ENCODE results near the gene CCNQ. TPM values are rescaled to one million over a fixed set of nuclear protein-coding genes. Genes with fewer than 3 reads are reported as not detected.

CCNQ gene
- total and polyA plus RNA-seq, 2 donors (not counting 1 experiment from before 2014, with no cell fraction given) = 31.8 to 66.0 TPM

DNA sequence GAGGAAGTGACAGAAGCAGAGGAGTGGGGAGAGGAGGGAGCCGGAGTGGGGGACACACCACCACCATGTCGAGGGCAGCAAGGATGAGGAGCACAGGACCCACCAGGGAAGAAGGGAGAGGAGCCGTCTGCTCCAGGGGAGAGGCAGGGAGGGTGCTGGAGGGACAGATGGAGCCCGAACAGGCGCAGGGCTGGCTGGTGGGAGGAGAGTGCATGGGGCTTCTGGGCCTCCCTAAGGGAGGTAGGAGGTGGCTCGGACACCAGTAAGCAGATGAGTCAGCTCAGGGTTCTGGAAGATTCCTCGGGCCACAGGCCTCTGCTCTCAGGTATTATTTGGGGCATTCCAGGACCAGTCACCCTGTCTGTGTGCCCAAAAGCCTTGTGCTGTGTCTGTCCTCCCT, 51.7 kb downstream of the CCNQ start:
- no peak overlapping the region for H3K27ac ChIP-seq (ENCODE audit: low read length in 2 of 2)
- H2AFZ ChIP-seq (ENCODE audit: insufficient read depth, low read depth, low read length, poor library complexity, severe bottlenecking) = no peak overlapping the region
- no peak overlapping the region for H3K4me2 ChIP-seq (replicated peaks; ENCODE audit: low read depth, low read length, poor library complexity, severe bottlenecking)
- no peak overlapping the region for H3K4me3 Mint-ChIP-seq
- H3K4me1 Mint-ChIP-seq = no peaks in the 10 kb centered on the region
- no peak overlapping the region for H3K27ac Mint-ChIP-seq
- intact Hi-C loops (cut with micrococcal nuclease) = no loop called here
- WGBS (ENCODE audit: insufficient coverage) = 17% methylated on average over 3 of the region's 7 CpGs
- no peaks in the 10 kb centered on the region for H3K9me3 Mint-ChIP-seq (ENCODE audit: insufficient read depth)
- DNase-seq (no peak), ATAC-seq (ENCODE audit: low read depth) (no peak)
- TF ChIP-seq, protein P1, sequence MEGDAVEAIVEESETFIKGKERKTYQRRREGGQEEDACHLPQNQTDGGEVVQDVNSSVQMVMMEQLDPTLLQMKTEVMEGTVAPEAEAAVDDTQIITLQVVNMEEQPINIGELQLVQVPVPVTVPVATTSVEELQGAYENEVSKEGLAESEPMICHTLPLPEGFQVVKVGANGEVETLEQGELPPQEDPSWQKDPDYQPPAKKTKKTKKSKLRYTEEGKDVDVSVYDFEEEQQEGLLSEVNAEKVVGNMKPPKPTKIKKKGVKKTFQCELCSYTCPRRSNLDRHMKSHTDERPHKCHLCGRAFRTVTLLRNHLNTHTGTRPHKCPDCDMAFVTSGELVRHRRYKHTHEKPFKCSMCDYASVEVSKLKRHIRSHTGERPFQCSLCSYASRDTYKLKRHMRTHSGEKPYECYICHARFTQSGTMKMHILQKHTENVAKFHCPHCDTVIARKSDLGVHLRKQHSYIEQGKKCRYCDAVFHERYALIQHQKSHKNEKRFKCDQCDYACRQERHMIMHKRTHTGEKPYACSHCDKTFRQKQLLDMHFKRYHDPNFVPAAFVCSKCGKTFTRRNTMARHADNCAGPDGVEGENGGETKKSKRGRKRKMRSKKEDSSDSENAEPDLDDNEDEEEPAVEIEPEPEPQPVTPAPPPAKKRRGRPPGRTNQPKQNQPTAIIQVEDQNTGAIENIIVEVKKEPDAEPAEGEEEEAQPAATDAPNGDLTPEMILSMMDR (IDR thresholded peaks at IDR 0.05) = no peak
- TF ChIP-seq EZH2 (IDR thresholded peaks at IDR 0.05; ENCODE audit: borderline replicate concordance, insufficient read depth, low read depth, low read length, poor library complexity, severe bottlenecking) = no peak
- H3K27me3 Mint-ChIP-seq = peaks cover 6% of the 10 kb centered on the region
- H3K9ac ChIP-seq (ENCODE audit: low read length) = no peak overlapping the region
- no peaks in the 10 kb centered on the region for H3K9me3 ChIP-seq (ENCODE audit: control extremely low read depth in 1 of 3, control insufficient read depth in 2 of 3, insufficient read depth in 1 of 3, low read length in 2 of 3)
- POLR2A ChIA-PET = no interaction called here
- H3K4me1 ChIP-seq (ENCODE audit: control insufficient read depth in 2 of 2, insufficient read depth in 2 of 2, low read length in 2 of 2) = no peaks in the 10 kb centered on the region
- no peaks in the 10 kb centered on the region for H3K79me2 ChIP-seq (ENCODE audit: control insufficient read depth, insufficient read depth, low read length)
- H3K27me3 ChIP-seq (replicated peaks in 1 of 4; ENCODE audit: control extremely low read depth in 1 of 4, control insufficient read depth in 3 of 4, insufficient read depth in 4 of 4, low read length in 3 of 4) = no peaks in the 10 kb centered on the region
- H3K36me3 ChIP-seq (replicated peaks in 1 of 2; ENCODE audit: control extremely low read depth in 1 of 2, control insufficient read depth in 1 of 2, extremely low read depth in 1 of 2, insufficient read depth in 2 of 2, low read length in 1 of 2) = no peaks in the 10 kb centered on the region
- H3K4me3 ChIP-seq (ENCODE audit: control extremely low read depth in 1 of 5, extremely low read depth in 1 of 5, insufficient read depth in 1 of 5, low read depth in 2 of 5, low read length in 4 of 5) = no peak overlapping the region
- CTCF ChIA-PET = interaction anchor here (1.6 kb wide), 1 partner anchor 10 kb away, joined by 3 read pairs; no protein-coding TSS in a partner anchor
- no peaks in the 10 kb centered on the region for H4K20me1 ChIP-seq (ENCODE audit: control insufficient read depth, insufficient read depth, low read length, poor library complexity, severe bottlenecking)

DNA sequence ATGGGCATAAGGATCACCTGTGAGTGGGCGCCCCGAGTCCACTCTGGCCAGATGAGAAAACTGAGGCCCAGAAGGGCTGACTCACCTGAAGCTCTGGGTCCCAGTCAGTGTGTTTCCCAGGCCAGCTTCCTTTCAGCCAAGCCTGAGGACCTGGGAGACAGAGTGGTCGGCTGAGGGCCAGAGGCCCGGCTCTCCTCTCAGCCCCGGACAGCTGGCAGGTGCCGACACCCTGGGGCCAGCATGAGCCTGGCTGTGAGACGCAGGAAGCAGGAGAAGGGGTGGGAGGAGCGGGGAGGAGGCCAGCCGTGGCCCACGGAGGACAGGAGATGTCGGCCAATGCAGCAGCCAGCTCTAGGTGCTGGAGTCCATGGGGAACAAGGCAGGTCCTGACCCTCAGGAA, 52.6 kb downstream of the CCNQ start:
- intact Hi-C loops (cut with micrococcal nuclease) = no loop called here
- TF ChIP-seq EZH2 (IDR thresholded peaks at IDR 0.05; ENCODE audit: borderline replicate concordance, insufficient read depth, low read depth, low read length, poor library complexity, severe bottlenecking) = no peak
- TF ChIP-seq, protein P1 (IDR thresholded peaks at IDR 0.05) = no peak
- Histone ChIP-seq H3K79me2 (ENCODE audit: control insufficient read depth, insufficient read depth, low read length) (no peaks in the 10 kb centered on the region), H3K36me3 (replicated peaks in 1 of 2; ENCODE audit: control extremely low read depth in 1 of 2, control insufficient read depth in 1 of 2, extremely low read depth in 1 of 2, insufficient read depth in 2 of 2, low read length in 1 of 2) (no peaks in the 10 kb centered on the region), H2AFZ (ENCODE audit: insufficient read depth, low read depth, low read length, poor library complexity, severe bottlenecking) (no peak overlapping the region), H3K4me2 (replicated peaks; ENCODE audit: low read depth, low read length, poor library complexity, severe bottlenecking) (no peak overlapping the region), H3K4me3 (ENCODE audit: control extremely low read depth in 1 of 5, extremely low read depth in 1 of 5, insufficient read depth in 1 of 5, low read depth in 2 of 5, low read length in 4 of 5) (no peak overlapping the region), H3K27me3 (replicated peaks in 1 of 4; ENCODE audit: control extremely low read depth in 1 of 4, control insufficient read depth in 3 of 4, insufficient read depth in 4 of 4, low read length in 3 of 4) (no peaks in the 10 kb centered on the region), H4K20me1 (ENCODE audit: control insufficient read depth, insufficient read depth, low read length, poor library complexity, severe bottlenecking) (no peaks in the 10 kb centered on the region), H3K27ac (ENCODE audit: low read length in 2 of 2) (no peak overlapping the region), H3K9me3 (ENCODE audit: control extremely low read depth in 1 of 3, control insufficient read depth in 2 of 3, insufficient read depth in 1 of 3, low read length in 2 of 3) (no peaks in the 10 kb centered on the region), H3K4me1 (ENCODE audit: control insufficient read depth in 2 of 2, insufficient read depth in 2 of 2, low read length in 2 of 2) (no peaks in the 10 kb centered on the region), H3K9ac (ENCODE audit: low read length) (no peak overlapping the region)
- POLR2A ChIA-PET = no interaction called here
- 90% methylated on average over 7 of the region's 11 CpGs for WGBS (ENCODE audit: insufficient coverage)
- Mint-ChIP-seq H3K4me3 (no peak overlapping the region), H3K9me3 (ENCODE audit: insufficient read depth) (no peaks in the 10 kb centered on the region), H3K4me1 (no peaks in the 10 kb centered on the region), H3K27me3 (peaks cover 6% of the 10 kb centered on the region), H3K27ac (no peak overlapping the region)
- ATAC-seq (ENCODE audit: low read depth) (no peak), DNase-seq (no peak)
- CTCF ChIA-PET = interaction anchor here (0.9 to 1.6 kb wide), 2 partner anchors 11 to 115 kb away, joined by 3 read pairs; no protein-coding TSS in a partner anchor
